Measurements from ENCODE around the gene THAP12.
A peak's percentile ranks its signal among the peaks of the same experiment; 100 is the strongest.
"Not testable (repeated sequence)": the region's sequence is repeated elsewhere in the genome, so short reads cannot be mapped to it uniquely, and the experiment has no call there.

Gene THAP12

GRCh38 chr11:76380977-76381719, at the start of gene THAP12, which contains the start of gene GVQW3:
TSS of gene THAP12 (minus strand) at chr11:76381132. CDS start at chr11:76380836, 296 bp downstream.
TSS of gene GVQW3 (plus strand) at chr11:76381323. CDS start at chr11:76381829, 506 bp downstream.
- DNase-seq = peak; percentile 96

- DNase-seq = no peak
These were observed 45.7 kb upstream of the THAP12 start for GRCh38 chr11:76426660-76427059.

GRCh38 chr11:76424891-76425290, 44.0 kb upstream of the THAP12 start:
- no peak for DNase-seq

- DNase-seq = peak in 1 of 2 donors; percentile 13
These were observed 43.4 kb upstream of the THAP12 start for GRCh38 chr11:76424379-76424778.

GRCh38 chr11:76419896-76420295, 39.0 kb upstream of the THAP12 start:
- peak in 1 of 2 donors; percentile 10 for DNase-seq

GRCh38 chr11:76415073-76415472, 34.1 kb upstream of the THAP12 start:
- peak in 1 of 2 donors; percentile 4 for DNase-seq

- no peak for DNase-seq
These were observed 30.0 kb upstream of the THAP12 start for GRCh38 chr11:76410851-76411357.

GRCh38 chr11:76408171-76408965, 27.4 kb upstream of the THAP12 start:
- no peak for DNase-seq

GRCh38 chr11:76406359-76406758, 25.4 kb upstream of the THAP12 start:
- no peak for DNase-seq

- DNase-seq = not testable (repeated sequence)
These were observed 20.6 kb upstream of the THAP12 start for GRCh38 chr11:76401484-76401883.

GRCh38 chr11:76400967-76401366, 20.0 kb upstream of the THAP12 start:
- no peak for DNase-seq

- no peak for DNase-seq
These were observed 16.5 kb upstream of the THAP12 start for GRCh38 chr11:76397383-76397782.

GRCh38 chr11:76395296-76395695, 14.4 kb upstream of the THAP12 start:
- DNase-seq = no peak

- no peak for DNase-seq
These were observed 13.5 kb upstream of the THAP12 start for GRCh38 chr11:76394411-76394810.

- DNase-seq = no peak
These were observed 11.9 kb upstream of the THAP12 start for GRCh38 chr11:76392870-76393269.

- no peak for DNase-seq
These were observed 11.0 kb upstream of the THAP12 start for GRCh38 chr11:76391811-76392475.

- no peak for DNase-seq
These were observed 10.1 kb upstream of the THAP12 start for GRCh38 chr11:76391021-76391420.

GRCh38 chr11:76388408-76388807, 7.5 kb upstream of the THAP12 start:
- DNase-seq = no peak

GRCh38 chr11:76385903-76386302, 5.0 kb upstream of the THAP12 start:
- DNase-seq = no peak

GRCh38 chr11:76382209-76382608, 1.3 kb upstream of the THAP12 start:
- no peak for DNase-seq

- peak; percentile 59 to 72 for DNase-seq
These were observed 564 bp downstream of the THAP12 start for GRCh38 chr11:76380159-76380976.

GRCh38 chr11:76379807-76380158, 1.1 kb downstream of the THAP12 start:
- no peak for DNase-seq

All from stimulated activated CD4-positive, alpha-beta T cell treated with anti-CD3 and anti-CD28 coated beads, Interleukin-2, amount 100 ng/mL, for 24 hours (primary cell).